ENCODE measurements around the gene NT5C1A.
A peak's percentile ranks its signal among the peaks of the same experiment; 100 is the strongest.

Gene NT5C1A

DNA sequence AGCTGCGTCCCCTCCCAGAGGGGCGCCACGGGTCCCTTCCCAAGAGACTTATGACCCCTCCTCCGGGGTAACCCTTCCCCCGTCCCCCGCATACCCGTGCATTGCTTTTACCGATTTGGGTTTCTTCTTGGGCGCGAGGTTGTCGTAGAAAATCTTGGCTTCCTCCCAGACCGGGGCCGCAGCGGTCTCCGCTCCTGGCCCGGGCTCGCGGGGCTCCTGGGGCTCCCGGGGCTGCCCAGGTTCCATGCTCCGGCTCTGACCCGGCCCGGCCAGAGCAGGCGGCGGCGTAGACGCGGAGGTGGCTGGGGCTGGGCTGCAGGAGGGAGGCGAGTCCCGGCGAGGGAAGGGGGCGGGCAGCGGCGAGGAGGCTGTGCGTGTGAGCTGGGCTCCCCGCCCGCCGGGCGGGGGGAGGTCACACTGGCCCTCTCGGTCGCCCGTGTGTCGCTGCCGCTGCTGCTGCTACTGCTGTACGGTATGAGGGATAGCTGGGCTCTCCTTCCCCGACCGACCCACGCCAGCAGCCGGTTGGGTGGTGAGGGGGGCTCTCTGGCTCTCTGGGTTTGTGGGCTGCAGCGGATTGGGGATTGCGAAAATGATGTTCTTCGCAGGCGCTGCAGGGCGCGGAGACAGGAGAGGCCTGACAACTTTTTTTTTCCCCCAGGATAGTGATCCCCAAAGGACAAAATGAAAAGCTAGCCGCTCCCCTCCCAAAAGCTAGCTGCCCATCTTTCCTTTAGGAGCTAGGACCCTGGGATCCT is at the start of gene NT5C1A:
NT5C1A (minus strand) TSS at position 315 of the 758 bp plus-strand sequence; CDS start at position 246, 69 bp downstream.
- in situ Hi-C loops (cut with MboI; ENCODE audit: low pct_unique_long_range_greater_than_20kb, low sequenced_read_pairs), result no loop called here
- DNase-seq, result peak; percentile 33

GRCh38 chr1:39721664-39722063 is 49.8 kb upstream of the NT5C1A start:
- no peak for DNase-seq
- in situ Hi-C loops (cut with MboI; ENCODE audit: low pct_unique_long_range_greater_than_20kb, low sequenced_read_pairs), result no loop called here

DNA sequence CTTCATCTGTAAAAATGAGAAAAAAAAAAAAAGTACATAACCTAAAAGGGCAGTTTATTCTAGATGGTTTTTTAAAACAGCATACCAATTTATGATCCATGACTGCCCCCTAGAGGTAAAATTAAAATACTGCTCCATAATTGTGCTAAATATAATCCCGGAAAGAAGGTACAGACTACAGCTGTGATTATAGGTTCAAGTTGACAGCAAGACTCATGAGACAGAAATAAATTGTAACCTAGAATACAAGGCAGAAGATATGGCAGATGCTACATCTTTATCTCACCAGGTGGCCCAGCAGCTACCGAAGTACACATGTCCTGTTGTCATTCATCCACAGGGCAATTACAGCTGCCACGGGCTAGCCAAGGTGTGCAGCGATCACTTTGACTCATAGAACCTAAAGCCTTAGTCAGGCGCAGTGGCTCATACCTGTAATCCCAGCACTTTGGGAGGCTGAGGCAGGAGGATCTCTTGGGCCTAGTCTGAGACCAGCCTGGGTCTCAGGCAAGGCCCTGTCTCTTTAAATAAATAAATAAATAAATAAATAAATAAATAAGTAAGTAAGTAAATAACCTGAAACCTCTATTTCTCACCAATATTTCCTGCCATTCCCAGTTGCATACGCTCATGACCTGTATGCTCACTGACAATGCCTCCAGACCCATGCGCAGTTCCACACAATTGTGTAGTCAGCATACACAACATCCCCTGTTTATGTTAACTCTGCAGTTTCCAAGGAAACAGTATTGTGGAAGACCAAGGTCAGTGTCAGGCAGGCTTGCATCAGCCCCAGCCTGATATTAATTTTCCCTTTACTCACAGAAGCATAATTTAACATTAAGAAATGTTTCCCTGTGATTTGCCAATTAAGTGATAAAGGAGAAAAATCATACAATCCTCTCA is 48.4 kb upstream of the NT5C1A start:
- in situ Hi-C loops (cut with MboI; ENCODE audit: low pct_unique_long_range_greater_than_20kb, low sequenced_read_pairs), result no loop called here
- DNase-seq, result peak; percentile 78

DNA sequence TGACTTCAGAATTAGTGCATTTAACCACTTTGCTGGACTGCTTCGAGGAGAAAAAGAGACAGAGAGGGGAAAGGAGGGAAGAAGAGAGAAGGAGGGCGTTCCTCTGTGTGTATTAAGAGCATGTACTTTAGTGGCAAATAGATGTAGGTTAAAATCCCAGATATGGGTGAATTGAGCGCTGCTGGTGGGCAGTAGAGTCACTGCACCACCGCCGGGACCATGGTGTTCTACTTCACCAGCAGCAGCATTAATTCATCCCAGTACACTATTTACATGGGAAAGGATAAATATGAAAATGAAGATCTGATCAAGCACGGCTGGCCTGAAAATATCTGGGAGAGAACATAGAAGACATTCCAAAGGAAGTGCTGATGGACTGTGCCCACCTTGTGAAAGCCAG is 45.9 kb upstream of the NT5C1A start:
- in situ Hi-C loops (cut with MboI; ENCODE audit: low pct_unique_long_range_greater_than_20kb, low sequenced_read_pairs), result no loop called here
- no peak for DNase-seq

DNA sequence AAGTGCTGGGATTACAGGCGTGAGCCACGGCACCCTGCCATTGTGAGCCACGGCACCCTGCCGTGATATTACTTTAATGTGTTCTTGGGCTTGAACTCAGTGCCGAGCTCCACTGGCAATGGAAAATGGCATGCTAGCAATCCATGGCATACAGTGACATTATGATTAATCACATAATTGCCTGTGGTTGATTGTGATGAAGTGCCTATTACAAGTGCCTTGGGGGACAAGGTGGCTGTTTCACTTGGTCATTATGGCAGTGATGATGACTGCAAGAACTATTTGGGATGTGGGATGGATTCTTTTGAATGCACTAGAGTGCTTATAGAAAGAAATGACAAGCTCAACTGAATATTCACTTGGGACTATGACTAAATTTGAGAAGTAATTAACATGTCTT is 41.6 kb upstream of the NT5C1A start:
- in situ Hi-C loops (cut with MboI; ENCODE audit: low pct_unique_long_range_greater_than_20kb, low sequenced_read_pairs), result no loop called here
- DNase-seq, result no peak

DNA sequence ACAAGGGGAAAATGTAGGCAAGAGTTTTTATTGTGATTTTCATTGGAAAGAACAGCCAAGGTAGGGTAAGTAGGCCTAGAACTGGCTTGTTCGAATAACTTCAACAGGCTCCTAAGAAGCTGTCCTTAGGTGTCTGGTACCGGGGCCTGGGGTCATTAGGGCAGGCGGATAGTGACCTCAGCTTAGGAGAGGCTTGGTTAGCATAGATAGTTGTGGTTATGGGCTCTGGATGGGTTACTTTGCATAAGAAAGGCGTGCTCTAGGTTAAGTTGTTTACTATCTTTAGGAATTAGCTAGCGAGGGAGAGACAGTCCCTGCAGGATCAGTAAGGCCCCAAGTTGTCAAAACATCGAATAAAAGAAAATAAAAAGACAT is 40.0 kb upstream of the NT5C1A start:
- DNase-seq, result no peak
- in situ Hi-C loops (cut with MboI; ENCODE audit: low pct_unique_long_range_greater_than_20kb, low sequenced_read_pairs), result no loop called here

GRCh38 chr1:39711104-39711965 is 39.4 kb upstream of the NT5C1A start:
- DNase-seq, result no peak
- in situ Hi-C loops (cut with MboI; ENCODE audit: low pct_unique_long_range_greater_than_20kb, low sequenced_read_pairs), result no loop called here

- DNase-seq, result no peak
- in situ Hi-C loops (cut with MboI; ENCODE audit: low pct_unique_long_range_greater_than_20kb, low sequenced_read_pairs), result no loop called here
These were observed 35.6 kb upstream of the NT5C1A start for GRCh38 chr1:39707506-39707905.

- in situ Hi-C loops (cut with MboI; ENCODE audit: low pct_unique_long_range_greater_than_20kb, low sequenced_read_pairs), result no loop called here
- no peak for DNase-seq
These were observed 32.9 kb upstream of the NT5C1A start for GRCh38 chr1:39704757-39705156.

GRCh38 chr1:39701049-39701439 is 29.1 kb upstream of the NT5C1A start:
- no peak for DNase-seq
- in situ Hi-C loops (cut with MboI; ENCODE audit: low pct_unique_long_range_greater_than_20kb, low sequenced_read_pairs), result no loop called here

GRCh38 chr1:39700348-39700747 is 28.4 kb upstream of the NT5C1A start:
- DNase-seq, result no peak

GRCh38 chr1:39699419-39699818 is 27.5 kb upstream of the NT5C1A start:
- in situ Hi-C loops (cut with MboI; ENCODE audit: low pct_unique_long_range_greater_than_20kb, low sequenced_read_pairs), result no loop called here
- no peak for DNase-seq

More at GRCh38 chr1:39700348-39700747, 28.4 kb upstream of the NT5C1A start:
- in situ Hi-C loops (cut with MboI; ENCODE audit: low pct_unique_long_range_greater_than_20kb, low sequenced_read_pairs), result no loop called here

GRCh38 chr1:39698568-39698967 is 26.7 kb upstream of the NT5C1A start:
- DNase-seq, result no peak
- in situ Hi-C loops (cut with MboI; ENCODE audit: low pct_unique_long_range_greater_than_20kb, low sequenced_read_pairs), result no loop called here

DNA sequence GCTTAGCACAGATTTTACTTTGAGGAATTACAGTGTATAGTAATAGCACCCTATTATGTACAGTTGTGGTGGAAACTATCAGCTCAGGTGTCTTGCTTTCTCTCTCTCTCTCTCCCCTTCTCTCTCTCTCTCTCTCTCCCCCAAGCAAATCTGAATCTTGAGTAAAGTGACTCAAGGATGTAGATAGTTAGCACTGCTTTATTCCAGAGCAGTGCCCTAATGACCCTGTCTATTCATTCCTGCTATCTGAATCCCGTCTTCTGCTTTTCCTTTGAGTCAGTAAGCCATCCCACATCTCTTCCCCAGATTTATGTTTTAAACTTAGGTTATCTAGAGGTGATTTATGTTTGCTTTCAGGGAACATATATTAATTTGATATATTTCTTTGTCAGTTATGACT is 24.5 kb upstream of the NT5C1A start:
- in situ Hi-C loops (cut with MboI; ENCODE audit: low pct_unique_long_range_greater_than_20kb, low sequenced_read_pairs), result no loop called here
- DNase-seq, result no peak

- DNase-seq, result no peak
These were observed 23.1 kb upstream of the NT5C1A start for GRCh38 chr1:39695016-39695415.

DNA sequence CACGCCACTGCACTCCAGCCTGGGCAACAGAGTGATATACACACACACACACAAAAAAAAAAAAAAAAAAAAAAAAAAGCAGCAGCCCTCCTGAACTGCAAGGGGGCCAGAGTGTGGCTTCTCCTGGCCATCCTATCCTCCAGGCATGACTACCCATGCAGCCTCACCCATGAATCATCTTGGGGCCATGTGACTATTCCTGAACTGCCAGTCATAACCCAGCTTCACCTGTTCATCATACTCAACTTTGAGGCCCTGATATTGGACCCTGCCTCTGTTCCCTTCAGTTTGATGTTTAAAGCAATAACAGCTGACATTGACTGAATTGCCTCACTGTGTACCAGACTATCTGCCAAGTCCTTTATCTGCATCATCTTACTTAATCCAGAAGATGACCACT is 22.1 kb upstream of the NT5C1A start:
- DNase-seq, result no peak
- in situ Hi-C loops (cut with MboI; ENCODE audit: low pct_unique_long_range_greater_than_20kb, low sequenced_read_pairs), result no loop called here

More at GRCh38 chr1:39695016-39695415, 23.1 kb upstream of the NT5C1A start:
- in situ Hi-C loops (cut with MboI; ENCODE audit: low pct_unique_long_range_greater_than_20kb, low sequenced_read_pairs), result no loop called here

DNA sequence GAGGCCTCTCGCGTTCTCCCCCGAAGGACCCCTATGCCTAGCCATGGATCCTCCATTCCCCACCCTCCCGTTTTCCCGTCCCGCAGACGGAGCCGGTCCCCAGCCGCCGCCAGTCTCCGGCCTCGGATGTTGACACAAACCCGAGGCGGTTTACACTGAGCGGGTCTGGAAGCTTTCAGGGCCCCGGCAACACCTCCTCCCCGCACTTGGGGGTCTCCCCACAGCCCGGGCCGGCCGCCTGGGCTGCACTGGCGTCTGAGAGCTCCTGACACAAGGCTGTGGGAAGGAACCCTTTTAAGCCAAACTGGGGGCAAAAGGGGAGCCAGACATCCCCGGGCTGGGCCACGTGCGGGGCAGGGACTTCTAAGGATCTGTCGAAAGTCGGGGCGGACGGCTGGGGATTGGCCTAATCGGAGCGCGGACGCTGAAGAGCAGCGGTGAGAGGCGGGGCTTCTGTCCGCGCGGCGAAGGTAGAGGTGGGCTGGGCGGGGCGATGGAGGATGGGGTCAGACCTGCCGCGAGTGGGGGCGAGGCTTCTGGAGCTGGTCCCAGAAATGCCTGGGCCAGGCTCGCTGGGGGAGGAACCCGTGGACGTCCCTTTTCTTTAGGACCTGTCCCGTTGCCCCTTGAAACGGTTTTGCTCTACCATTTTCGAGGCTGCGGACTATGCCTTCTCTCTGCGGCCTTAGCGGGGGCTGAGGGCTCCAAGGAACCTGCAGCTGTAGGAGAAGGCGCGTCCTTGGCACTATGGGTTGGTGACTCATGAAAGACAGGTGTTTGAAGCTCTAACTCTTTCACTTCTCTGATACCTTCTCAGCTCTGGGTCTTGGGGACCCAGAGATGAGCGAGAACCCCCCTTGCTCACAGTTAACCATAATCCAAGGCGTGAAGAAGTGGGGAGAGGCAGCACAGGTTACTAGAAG is 20.5 kb upstream of the NT5C1A start:
- no peak for DNase-seq
- in situ Hi-C loops (cut with MboI; ENCODE audit: low pct_unique_long_range_greater_than_20kb, low sequenced_read_pairs), result no loop called here

GRCh38 chr1:39691383-39692151 is 19.7 kb upstream of the NT5C1A start, which contains the start of gene HPCAL4:
Gene HPCAL4, minus strand, starts transcription at chr1:39691433. Its CDS starts 6,830 bp downstream, at chr1:39684603.
- peak; percentile 86 for DNase-seq
- in situ Hi-C loops (cut with MboI; ENCODE audit: low pct_unique_long_range_greater_than_20kb, low sequenced_read_pairs), result no loop called here

Measured in KBM-7 (cell line).